HFFc6 (cell line): ENCODE measurements around the gene DEPDC4. TPM values are rescaled to one million over a fixed set of nuclear protein-coding genes. Genes with fewer than 3 reads are reported as not detected.
A peak's percentile ranks its signal among the peaks of the same experiment; 100 is the strongest.
"Not testable (repeated sequence)": the region's sequence is repeated elsewhere in the genome, so short reads cannot be mapped to it uniquely, and the experiment has no call there.

Experiments used
- DNase-seq: peaks from one replicate; pipeline ENCODE4 v3.0.0-alpha.2; 2018
- H3K27ac Mint-ChIP-seq: 2 replicates; pipeline ENCODE4 v1.8.0; 2020; ENCODE audit warnings: mild to moderate bottlenecking, mixed read lengths
- H3K27me3 Mint-ChIP-seq: 2 replicates; pipeline ENCODE4 v1.8.0; 2021; ENCODE audit warnings: mild to moderate bottlenecking, moderate library complexity, mixed read lengths; ENCODE audit not compliant: insufficient read depth
- H3K36me3 Mint-ChIP-seq: 2 replicates; pipeline ENCODE4 v1.8.0; 2021; ENCODE audit warnings: low read depth, mixed read lengths
- H3K4me1 Mint-ChIP-seq: 2 replicates; pipeline ENCODE4 v1.8.0; 2020; ENCODE audit warnings: low read depth, mixed read lengths
- H3K4me3 Mint-ChIP-seq: 2 replicates; pipeline ENCODE4 v1.8.0; 2020; ENCODE audit warnings: mild to moderate bottlenecking, moderate library complexity, mixed read lengths
- H3K9me3 Mint-ChIP-seq: 2 replicates; pipeline ENCODE4 v1.8.0; 2020; ENCODE audit warnings: mild to moderate bottlenecking, mixed read lengths
- CTCF ChIP-seq: fragments of 200-600 bp; sonication (generic); IDR thresholded peaks from 2 replicates; pipeline ENCODE4 v1.5.0; 2021; ENCODE audit warnings: antibody characterized with exemption, mild to moderate bottlenecking
- long read RNA-seq: library from polyadenylated mRNA; unstranded; transcript quantifications from one replicate; pipeline ENCODE4 v2.0.0, GENCODE V29; 2019
- total RNA-seq, 6 experiments: library from RNA; stranded (reverse); fragmentation: NEBNext Ultra II Directional; extraction: Animal tissue kit (Norgen Biotek cat#: 25700); gene quantifications; 2 replicates in 1 of 6; 3 replicates in 5 of 6; pipeline ENCODE4 v1.2.3, GENCODE V29; 2021

Gene DEPDC4
- 1 to 10 TPM in 5 of 6 experiments, under 1 TPM in 1; 0.73 to 1.5 (median 1.3) TPM for total RNA-seq
- long read RNA-seq, partial matches to known transcripts = 0 of 1 reads
- long read RNA-seq, other reads (novel, unspliced or antisense) = 1 of 1 reads

- Mint-ChIP-seq H3K4me3 (peak within 1 kb of the TSS; percentile 99), H3K27ac (peak within 1 kb of the TSS; percentile 98), H3K4me1 (peaks cover 28% of the 10 kb centered on the region), H3K9me3 (no peaks in the 10 kb centered on the region), H3K36me3 (no peaks in the 10 kb centered on the region), H3K27me3 (peaks cover 3% of the 10 kb centered on the region)
- TF ChIP-seq CTCF = no peak
- DNase-seq = peak; percentile 95
Measured at GRCh38 chr12:100266835-100267602, at the start of gene DEPDC4, which contains the start of gene SCYL2. DEPDC4 (minus strand) TSS chr12:100267079; CDS start chr12:100267076, 3 bp downstream. SCYL2 (plus strand) TSS chr12:100267177; CDS start chr12:100282971, 15,794 bp downstream.

DNA sequence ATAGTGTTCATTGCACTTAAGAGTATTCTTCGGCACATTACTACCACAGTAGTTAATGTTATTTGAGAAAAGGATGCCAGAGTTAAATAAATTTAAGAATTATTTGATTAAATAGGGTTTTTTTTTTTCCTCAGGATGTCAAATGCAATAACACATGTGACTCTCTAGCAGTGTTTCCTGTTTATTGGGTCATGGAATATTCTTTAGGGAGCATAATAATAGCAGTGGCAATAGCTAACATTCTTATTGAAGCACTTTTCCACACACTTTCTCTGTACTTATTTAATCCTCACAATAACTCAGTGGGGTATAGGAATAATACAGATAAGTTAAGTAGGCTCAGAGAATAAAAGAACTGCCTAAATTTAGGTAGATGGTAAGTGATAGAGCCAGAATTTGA, 44.4 kb upstream of the DEPDC4 start:
- Mint-ChIP-seq H3K27me3 (peaks cover 2% of the 10 kb centered on the region; the same call in 1 of the 2 replicates), H3K36me3 (peaks cover 23% of the 10 kb centered on the region), H3K4me3 (no peak overlapping the region), H3K27ac (no peak overlapping the region), H3K4me1 (no peaks in the 10 kb centered on the region), H3K9me3 (peaks cover 5% of the 10 kb centered on the region; the same call in 1 of the 2 replicates)
- no peak for DNase-seq
- TF ChIP-seq CTCF = no peak

- peaks cover 16% of the 10 kb centered on the region for H3K9me3 Mint-ChIP-seq
- not testable (repeated sequence) for H3K4me3 Mint-ChIP-seq, H3K4me1 Mint-ChIP-seq
Measured at GRCh38 chr12:100308138-100308537, 41.3 kb upstream of the DEPDC4 start.

GRCh38 chr12:100304334-100304733, 37.5 kb upstream of the DEPDC4 start:
- peaks cover 16% of the 10 kb centered on the region for H3K9me3 Mint-ChIP-seq
- not testable (repeated sequence) for H3K4me1 Mint-ChIP-seq

More at GRCh38 chr12:100308138-100308537, 41.3 kb upstream of the DEPDC4 start:
- H3K27me3 Mint-ChIP-seq, H3K27ac Mint-ChIP-seq, DNase-seq: not testable (repeated sequence)
- peaks cover 50% of the 10 kb centered on the region for H3K36me3 Mint-ChIP-seq

DNA sequence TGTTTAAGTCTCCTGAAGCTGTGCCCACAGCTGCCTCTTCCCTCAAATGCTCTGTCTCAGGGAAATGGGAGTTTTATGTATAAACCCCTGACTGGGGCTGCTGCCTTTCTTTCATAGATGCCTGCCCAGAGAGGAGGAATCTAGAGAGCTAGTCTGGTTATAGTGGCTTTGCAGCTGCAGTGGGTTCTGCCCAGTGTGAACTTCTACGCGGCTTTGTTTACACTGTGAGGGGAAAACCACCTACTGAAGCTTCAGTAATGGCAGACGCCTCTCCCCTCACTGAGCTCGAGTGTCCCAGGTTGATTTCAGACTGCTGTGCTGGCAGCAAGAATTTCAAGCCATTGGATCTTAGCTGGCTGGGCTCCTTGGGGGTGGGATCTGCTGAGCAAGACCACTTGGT, 37.0 kb upstream of the DEPDC4 start:
- H3K27me3 Mint-ChIP-seq = no peaks in the 10 kb centered on the region
- peaks cover 16% of the 10 kb centered on the region for H3K9me3 Mint-ChIP-seq
- TF ChIP-seq CTCF = no peak
- no peak for DNase-seq
- H3K27ac Mint-ChIP-seq = no peak overlapping the region
- peaks cover 92% of the 10 kb centered on the region for H3K36me3 Mint-ChIP-seq
- H3K4me3 Mint-ChIP-seq = no peak overlapping the region
- no peaks in the 10 kb centered on the region for H3K4me1 Mint-ChIP-seq

More at GRCh38 chr12:100304334-100304733, 37.5 kb upstream of the DEPDC4 start:
- H3K27me3 Mint-ChIP-seq, DNase-seq, H3K27ac Mint-ChIP-seq, H3K4me3 Mint-ChIP-seq: not testable (repeated sequence)
- H3K36me3 Mint-ChIP-seq = peaks cover 87% of the 10 kb centered on the region

DNA sequence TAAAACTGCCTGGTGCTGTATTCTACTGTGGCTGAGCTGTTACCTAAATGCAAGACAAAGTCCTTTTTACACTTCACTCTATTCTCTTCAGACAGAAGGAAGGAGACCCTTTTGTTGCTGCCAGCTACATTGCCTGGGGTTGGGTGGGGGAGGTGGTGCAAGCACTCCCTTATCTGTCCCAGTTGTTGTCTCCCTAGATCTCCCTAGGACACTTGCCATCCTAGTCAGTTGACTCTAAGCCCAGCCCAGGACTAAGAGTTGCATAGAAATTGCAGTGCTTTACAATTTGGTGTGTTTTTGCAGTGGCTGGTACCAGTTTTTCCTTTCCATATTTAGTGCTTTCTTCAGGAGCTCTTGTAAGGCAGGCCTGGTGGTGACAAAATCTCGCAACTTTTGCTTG, 35.2 kb upstream of the DEPDC4 start:
- Mint-ChIP-seq H3K4me3 (no peak overlapping the region), H3K27ac (no peak overlapping the region), H3K27me3 (no peaks in the 10 kb centered on the region), H3K36me3 (peaks cover 82% of the 10 kb centered on the region), H3K9me3 (peaks cover 16% of the 10 kb centered on the region), H3K4me1 (no peaks in the 10 kb centered on the region)
- TF ChIP-seq CTCF = no peak
- no peak for DNase-seq
